GM12892 (cell line): ENCODE results near the gene TIGD3.

Experiments
- DNase-seq: peaks from one replicate; pipeline ENCODE4 v3.0.0; 2011; ENCODE audit not compliant: insufficient read length
- FAIRE-seq: peaks from 2 replicates; lab custom pipeline; 2011; peaks lifted over from hg19 to GRCh38; lab: Jason Lieb, UNC
- POLR2A ChIP-seq: IDR thresholded peaks from 2 replicates; pipeline ENCODE4 v1.6.1; 2011; ENCODE audit warnings: low read depth, low read length, control low read depth
- POLR2AphosphoS5 ChIP-seq: IDR thresholded peaks from 2 replicates; pipeline ENCODE4 v1.6.1; 2011; ENCODE audit warnings: low read depth, low read length, control low read depth
- TAF1 ChIP-seq: IDR thresholded peaks from 2 replicates; pipeline ENCODE4 v1.6.1; 2011; ENCODE audit warnings: low read depth, mild to moderate bottlenecking, control low read depth, low read length, borderline replicate concordance

Gene TIGD3

GRCh38 chr11:65315204-65315865 lies 39.2 kb upstream of the TIGD3 start:
- DNase-seq (peak; percentile 82), FAIRE-seq (peak; percentile 27)
- TF ChIP-seq TAF1: no peak
- no peak for TF ChIP-seq POLR2AphosphoS5
- TF ChIP-seq POLR2A: no peak

GRCh38 chr11:65315866-65316226 lies 38.7 kb upstream of the TIGD3 start:
- DNase-seq (no peak), FAIRE-seq (peak; percentile 21)
- TF ChIP-seq TAF1: no peak
- TF ChIP-seq POLR2A: no peak
- TF ChIP-seq POLR2AphosphoS5: no peak

GRCh38 chr11:65316227-65317024 lies 38.1 kb upstream of the TIGD3 start:
- FAIRE-seq (no peak), DNase-seq (no peak)
- TF ChIP-seq POLR2AphosphoS5 (no peak), POLR2A (no peak), TAF1 (no peak)

- FAIRE-seq (no peak), DNase-seq (no peak)
- TF ChIP-seq POLR2A (no peak), POLR2AphosphoS5 (no peak)
Measured at GRCh38 chr11:65317025-65317786, 37.3 kb upstream of the TIGD3 start.

- TF ChIP-seq POLR2A (no peak), TAF1 (no peak), POLR2AphosphoS5 (no peak)
- FAIRE-seq: no peak
- DNase-seq: no peak
Measured at GRCh38 chr11:65320386-65321075, 34.0 kb upstream of the TIGD3 start.

GRCh38 chr11:65321076-65321475 lies 33.5 kb upstream of the TIGD3 start:
- no peak for TF ChIP-seq POLR2AphosphoS5
- no peak for TF ChIP-seq TAF1
- TF ChIP-seq POLR2A: no peak
- no peak for FAIRE-seq
- DNase-seq: no peak

GRCh38 chr11:65321828-65322485 lies 32.6 kb upstream of the TIGD3 start:
- TF ChIP-seq POLR2AphosphoS5 (no peak), TAF1 (no peak), POLR2A (no peak)
- FAIRE-seq: peak; percentile 14

GRCh38 chr11:65323813-65324212 lies 30.7 kb upstream of the TIGD3 start:
- no peak for TF ChIP-seq POLR2AphosphoS5
- TF ChIP-seq TAF1: no peak
- no peak for TF ChIP-seq POLR2A
- DNase-seq (no peak), FAIRE-seq (no peak)

More at GRCh38 chr11:65321828-65322485, 32.6 kb upstream of the TIGD3 start:
- no peak for DNase-seq

- DNase-seq (no peak), FAIRE-seq (no peak)
- TF ChIP-seq POLR2A: no peak
- no peak for TF ChIP-seq POLR2AphosphoS5
- TF ChIP-seq TAF1: no peak
Measured at GRCh38 chr11:65325435-65325834, 29.1 kb upstream of the TIGD3 start.

GRCh38 chr11:65327021-65327420 lies 27.5 kb upstream of the TIGD3 start:
- FAIRE-seq: no peak
- TF ChIP-seq POLR2AphosphoS5 (no peak), POLR2A (no peak), TAF1 (no peak)
- DNase-seq: no peak

GRCh38 chr11:65329478-65329877 lies 25.1 kb upstream of the TIGD3 start:
- DNase-seq: no peak
- FAIRE-seq: no peak
- TF ChIP-seq POLR2AphosphoS5 (no peak), TAF1 (no peak), POLR2A (no peak)

GRCh38 chr11:65329944-65330403 lies 24.6 kb upstream of the TIGD3 start:
- no peak for DNase-seq
- FAIRE-seq: peak; percentile 84
- no peak for TF ChIP-seq POLR2AphosphoS5
- no peak for TF ChIP-seq TAF1
- no peak for TF ChIP-seq POLR2A
